Body of pancreas (tissue), 4 donors: Measurements from ENCODE around the gene SIN3B. TPM values are rescaled to one million over a fixed set of nuclear protein-coding genes. Genes with fewer than 3 reads are reported as not detected.

Source experiments
- ATAC-seq: fragments of 150-250 bp; one replicate; pipeline ENCODE4 v1.9.1; 2016
- DNase-seq, 4 donors: peaks; one replicate each; pipeline ENCODE4 v3.0.0-alpha.2; 2019
- H3K27ac ChIP-seq, 4 donors: fragments of 200-600 bp; sonication (generic); 1 replicate in 3 of 4; 2 replicates in 1 of 4; pipeline versions ENCODE4 v1.5.1 to v1.6.1; 2016 to 2019; ENCODE audit warnings: mild to moderate bottlenecking in 1 of 4, mixed read lengths in 1 of 4, moderate library complexity in 1 of 4
- H3K27me3 ChIP-seq, 2 donors: fragments of 200-600 bp; sonication (generic); one replicate each; pipeline ENCODE4 v1.6.0; 2016; ENCODE audit warnings: mild to moderate bottlenecking in 1 of 2
- H3K36me3 ChIP-seq, 2 donors: fragments of 200-600 bp; sonication (generic); replicated peaks in 1 of 2; 2 replicates each; pipeline ENCODE4 v1.5.1; 2016; ENCODE audit warnings: low read depth in 2 of 2; ENCODE audit not compliant: insufficient read depth in 1 of 2
- H3K4me1 ChIP-seq: fragments of 200-600 bp; sonication (generic); one replicate; pipeline ENCODE4 v1.6.0; 2016
- H3K4me3 ChIP-seq, 2 donors: fragments of 200-600 bp; sonication (generic); 1 replicate in 1 of 2; 2 replicates in 1 of 2; pipeline ENCODE4 v1.5.1; 2016 to 2019
- H3K9me3 ChIP-seq, 3 donors: fragments of 200-600 bp; sonication (generic); 1 replicate in 2 of 3; 2 replicates in 1 of 3; pipeline ENCODE4 v1.5.1; 2016
- CTCF ChIP-seq, 7 experiments: fragments of 450-650 bp in 4 of 7; fragments of 200-600 bp in 3 of 7; sonication (generic) in 3 of 7; IDR thresholded peaks; one replicate each; pipeline ENCODE4 v1.5.1; 2016 to 2019; ENCODE audit warnings: antibody characterized with exemption in 7 of 7
- POLR2A ChIP-seq, 3 donors: fragments of 450-650 bp; IDR thresholded peaks; one replicate each; pipeline ENCODE4 v1.6.1; 2016; ENCODE audit warnings: antibody characterized with exemption in 3 of 3, mild to moderate bottlenecking in 2 of 3
- WGBS, 2 donors: methylation state at CpG; one replicate each; pipeline ENCODE4 v1.1.5; 2017; 5-methylcytosine and 5-hydroxymethylcytosine counted together
- intact Hi-C: fragments of 100-400 bp; cut with DNase I; formaldehyde crosslinking; loops from one replicate; pipeline ENCODE4 v1.15.1; 2023
- total RNA-seq, 2 donors: library from RNA; depleted of rRNA; stranded (reverse); fragments of >200 nt; gene quantifications; one replicate each; pipeline ENCODE4 v1.1.0, GENCODE V29; 2016

Gene SIN3B
- total RNA-seq, 2 donors from 2014 or later, result 21.5 to 71.2 TPM

GRCh38 chr19:16804176-16804575 lies 25.0 kb upstream of the SIN3B start:
- H3K9me3 ChIP-seq, result no peaks in the 10 kb centered on the region
- intact Hi-C loops, result no loop called here
- no peak overlapping the region for H3K4me3 ChIP-seq
- no peaks in the 10 kb centered on the region for H3K4me1 ChIP-seq
- no peak for TF ChIP-seq POLR2A (IDR thresholded peaks at IDR 0.05)
- no peak for TF ChIP-seq CTCF (IDR thresholded peaks at IDR 0.05)
- DNase-seq, result no peak
- H3K27ac ChIP-seq, result no peak overlapping the region
- H3K27me3 ChIP-seq, result no peaks in the 10 kb centered on the region
- ATAC-seq, result no peak
- 75 to 79% methylated on average over 3 to 4 of the region's 4 CpGs for WGBS, 2 donors
- H3K36me3 ChIP-seq, result no peaks in the 10 kb centered on the region

DNA sequence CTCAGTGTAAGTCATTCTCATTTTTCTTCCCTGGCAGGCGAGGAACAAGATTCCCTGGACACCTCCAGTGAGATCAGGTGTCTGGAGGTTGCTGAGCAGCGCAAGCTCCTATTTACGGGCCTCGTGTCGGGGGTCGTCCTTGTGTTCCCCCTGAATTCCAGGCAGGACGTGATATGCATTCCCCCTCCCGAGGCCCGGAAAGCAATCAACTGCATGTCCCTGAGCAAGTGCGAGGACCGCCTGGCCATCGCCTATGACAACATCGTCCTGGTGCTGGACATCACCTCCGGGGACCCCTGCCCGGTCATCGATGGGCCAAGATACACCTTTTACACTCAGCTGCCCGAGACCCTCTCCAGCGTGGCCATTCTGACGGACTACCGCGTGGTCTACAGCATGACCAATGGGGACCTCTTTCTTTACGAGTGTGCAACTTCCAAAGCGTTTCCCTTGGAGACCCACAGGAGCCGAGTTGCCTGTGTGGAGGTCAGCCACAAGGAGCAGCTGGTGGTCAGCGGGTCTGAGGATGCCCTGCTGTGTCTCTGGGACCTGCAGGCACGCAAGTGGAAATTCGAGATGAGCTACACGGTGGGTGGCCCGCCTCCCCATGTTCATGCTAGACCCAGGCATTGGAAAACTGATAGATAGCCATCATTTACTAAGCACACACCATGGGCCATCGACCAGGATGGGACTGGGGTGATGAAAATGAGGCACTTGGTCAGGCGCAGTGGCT lies 21.5 kb upstream of the SIN3B start:
- H3K27me3 ChIP-seq, result no peaks in the 10 kb centered on the region
- DNase-seq (no peak), ATAC-seq (no peak)
- WGBS, 2 donors, result 79 to 82% methylated on average over 26 to 31 of the region's 31 CpGs
- H3K4me3 ChIP-seq, result no peak overlapping the region
- intact Hi-C loops, result no loop called here
- no peaks in the 10 kb centered on the region for H3K9me3 ChIP-seq
- H3K4me1 ChIP-seq, result no peaks in the 10 kb centered on the region
- no peaks in the 10 kb centered on the region for H3K36me3 ChIP-seq
- TF ChIP-seq POLR2A (IDR thresholded peaks at IDR 0.05) (no peak), CTCF (IDR thresholded peaks at IDR 0.05) (no peak)
- H3K27ac ChIP-seq, result no peak overlapping the region

DNA sequence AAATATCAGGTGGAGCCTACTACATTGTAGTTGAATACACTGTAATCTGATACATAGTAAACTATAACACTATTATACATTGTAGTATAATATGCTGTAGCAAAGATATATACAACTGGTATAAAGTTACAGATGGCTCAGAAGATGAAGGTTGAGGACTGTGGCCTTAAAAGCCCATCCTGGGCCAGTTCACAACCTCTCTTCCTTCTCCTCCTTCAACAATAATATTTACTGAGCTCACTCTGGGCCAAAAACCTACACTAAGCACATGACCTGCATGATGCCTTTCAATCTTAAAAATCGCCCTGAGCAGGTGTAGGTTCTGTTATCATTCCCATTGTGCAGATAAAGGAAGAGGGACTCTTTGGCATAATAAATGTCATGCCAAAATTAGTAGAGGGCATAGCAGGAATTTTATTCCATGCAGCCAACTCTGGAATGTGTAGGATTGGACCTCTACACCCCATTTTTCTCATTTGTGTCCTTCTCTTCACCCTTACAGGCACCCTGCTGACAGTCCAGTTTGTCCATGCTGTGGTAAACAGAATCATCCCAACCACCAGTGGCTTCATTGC lies 14.6 kb upstream of the SIN3B start:
- WGBS, 2 donors, result 0 to 22% methylated on average over 1 of the region's 1 CpG
- TF ChIP-seq CTCF (IDR thresholded peaks at IDR 0.05) (no peak), POLR2A (IDR thresholded peaks at IDR 0.05) (no peak)
- Histone ChIP-seq H3K27ac (no peak overlapping the region), H3K27me3 (no peaks in the 10 kb centered on the region), H3K36me3 (no peaks in the 10 kb centered on the region), H3K4me1 (no peaks in the 10 kb centered on the region), H3K9me3 (peaks cover 0 to 8% (median 0%) of the 10 kb centered on the region in 3 donors), H3K4me3 (no peak overlapping the region)
- ATAC-seq, result no peak
- intact Hi-C loops, result no loop called here
- no peak for DNase-seq

DNA sequence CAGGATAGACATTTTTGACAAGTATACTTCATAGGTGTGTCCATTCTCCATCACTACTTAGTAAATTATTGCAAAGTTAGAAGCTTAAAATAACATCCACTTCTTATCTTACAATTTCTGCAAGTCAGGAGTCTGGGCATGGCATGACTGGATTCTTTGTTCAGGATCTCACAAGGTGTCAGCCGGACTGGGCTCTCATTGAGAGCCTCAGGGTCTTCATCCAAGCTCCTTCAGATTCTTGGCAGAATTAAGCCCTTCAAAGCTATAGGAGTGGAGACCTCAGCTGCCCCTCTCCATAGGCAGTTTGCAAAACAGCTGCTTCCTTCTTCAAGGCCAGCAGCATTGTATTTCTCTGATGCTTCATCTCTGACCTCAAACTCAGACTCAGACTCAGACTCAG lies 9.1 kb upstream of the SIN3B start:
- TF ChIP-seq POLR2A (IDR thresholded peaks at IDR 0.05) (no peak), CTCF (IDR thresholded peaks at IDR 0.05) (no peak)
- ATAC-seq (no peak), DNase-seq (no peak)
- intact Hi-C loops, result no loop called here
- no peak overlapping the region for H3K27ac ChIP-seq
- no peaks in the 10 kb centered on the region for H3K36me3 ChIP-seq
- H3K4me1 ChIP-seq, result peaks cover 7% of the 10 kb centered on the region
- 64% methylated on average over 1 of the region's 1 CpG; no CpG with 5 or more reads in 1 of the 2 donors for WGBS, 2 donors
- no peak overlapping the region for H3K4me3 ChIP-seq
- peaks cover 0 to 4% (median 0%) of the 10 kb centered on the region in 3 donors for H3K9me3 ChIP-seq
- no peaks in the 10 kb centered on the region for H3K27me3 ChIP-seq

DNA sequence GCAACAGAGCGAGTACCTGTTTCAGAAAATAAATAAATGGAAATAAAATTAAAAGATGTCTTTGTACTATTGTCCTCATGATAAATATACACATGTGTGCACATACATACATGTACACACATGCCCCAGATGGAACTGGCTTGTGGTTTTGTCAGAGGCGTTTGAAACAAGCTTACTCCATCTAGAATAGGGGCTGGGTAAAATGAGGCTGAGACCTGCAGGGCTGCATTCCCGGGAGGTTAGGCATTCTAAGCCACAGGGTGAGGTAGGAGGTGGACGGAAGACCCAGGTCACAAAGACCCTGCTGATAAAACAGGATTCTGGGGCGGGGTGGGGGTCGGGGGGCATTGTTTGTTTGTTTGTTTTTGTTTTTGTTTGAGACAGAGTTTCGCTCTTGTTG lies 8.1 kb upstream of the SIN3B start:
- 62 to 71% methylated on average over 7 of the region's 7 CpGs for WGBS, 2 donors
- ATAC-seq, result no peak
- no peaks in the 10 kb centered on the region for H3K36me3 ChIP-seq
- no peaks in the 10 kb centered on the region for H3K9me3 ChIP-seq
- TF ChIP-seq POLR2A (IDR thresholded peaks at IDR 0.05) (no peak), CTCF (IDR thresholded peaks at IDR 0.05) (no peak)
- H3K4me3 ChIP-seq, result no peak overlapping the region
- H3K27ac ChIP-seq, result no peak overlapping the region
- no peaks in the 10 kb centered on the region for H3K27me3 ChIP-seq
- H3K4me1 ChIP-seq, result peaks cover 13% of the 10 kb centered on the region
- intact Hi-C loops, result no loop called here
- DNase-seq, result no peak
